ENCODE results near the gene CCL3.

Gene CCL3

DNA sequence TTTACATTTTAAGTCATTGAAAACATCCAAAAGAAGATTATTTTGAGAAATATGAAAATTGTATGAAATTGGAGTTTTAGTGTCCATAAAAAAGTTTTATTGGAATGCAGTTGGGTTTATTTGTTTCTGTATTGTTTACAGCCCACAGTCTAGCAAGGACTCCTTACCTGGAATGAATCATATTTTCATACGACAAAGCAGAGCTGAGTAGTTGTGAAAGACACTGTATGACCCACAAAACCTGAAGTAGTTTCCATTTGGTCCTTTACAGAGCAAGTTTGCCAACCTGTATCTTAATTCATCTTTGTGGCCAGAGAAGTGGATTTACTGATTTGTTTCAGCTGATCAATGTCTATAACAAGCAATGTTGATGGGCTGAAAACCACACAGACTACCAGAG, 15.6 kb downstream of the CCL3 start:
- H3K27ac ChIP-seq, result no peak overlapping the region
- TF ChIP-seq, protein P1, sequence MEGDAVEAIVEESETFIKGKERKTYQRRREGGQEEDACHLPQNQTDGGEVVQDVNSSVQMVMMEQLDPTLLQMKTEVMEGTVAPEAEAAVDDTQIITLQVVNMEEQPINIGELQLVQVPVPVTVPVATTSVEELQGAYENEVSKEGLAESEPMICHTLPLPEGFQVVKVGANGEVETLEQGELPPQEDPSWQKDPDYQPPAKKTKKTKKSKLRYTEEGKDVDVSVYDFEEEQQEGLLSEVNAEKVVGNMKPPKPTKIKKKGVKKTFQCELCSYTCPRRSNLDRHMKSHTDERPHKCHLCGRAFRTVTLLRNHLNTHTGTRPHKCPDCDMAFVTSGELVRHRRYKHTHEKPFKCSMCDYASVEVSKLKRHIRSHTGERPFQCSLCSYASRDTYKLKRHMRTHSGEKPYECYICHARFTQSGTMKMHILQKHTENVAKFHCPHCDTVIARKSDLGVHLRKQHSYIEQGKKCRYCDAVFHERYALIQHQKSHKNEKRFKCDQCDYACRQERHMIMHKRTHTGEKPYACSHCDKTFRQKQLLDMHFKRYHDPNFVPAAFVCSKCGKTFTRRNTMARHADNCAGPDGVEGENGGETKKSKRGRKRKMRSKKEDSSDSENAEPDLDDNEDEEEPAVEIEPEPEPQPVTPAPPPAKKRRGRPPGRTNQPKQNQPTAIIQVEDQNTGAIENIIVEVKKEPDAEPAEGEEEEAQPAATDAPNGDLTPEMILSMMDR (IDR thresholded peaks at IDR 0.05; ENCODE audit: low read depth, low read length, missing control alignments), result no peak
- no peaks in the 10 kb centered on the region for H3K27me3 ChIP-seq (replicated peaks)
- H3K36me3 ChIP-seq (replicated peaks), result no peaks in the 10 kb centered on the region
- in situ Hi-C loops (cut with HindIII; ENCODE audit: low pct_ligation_motif_present, low sequenced_read_pairs), result no loop called here
- no peak overlapping the region for H3K4me3 ChIP-seq (ENCODE audit: low read depth, low read length)
- DNase-seq, result no peak

DNA sequence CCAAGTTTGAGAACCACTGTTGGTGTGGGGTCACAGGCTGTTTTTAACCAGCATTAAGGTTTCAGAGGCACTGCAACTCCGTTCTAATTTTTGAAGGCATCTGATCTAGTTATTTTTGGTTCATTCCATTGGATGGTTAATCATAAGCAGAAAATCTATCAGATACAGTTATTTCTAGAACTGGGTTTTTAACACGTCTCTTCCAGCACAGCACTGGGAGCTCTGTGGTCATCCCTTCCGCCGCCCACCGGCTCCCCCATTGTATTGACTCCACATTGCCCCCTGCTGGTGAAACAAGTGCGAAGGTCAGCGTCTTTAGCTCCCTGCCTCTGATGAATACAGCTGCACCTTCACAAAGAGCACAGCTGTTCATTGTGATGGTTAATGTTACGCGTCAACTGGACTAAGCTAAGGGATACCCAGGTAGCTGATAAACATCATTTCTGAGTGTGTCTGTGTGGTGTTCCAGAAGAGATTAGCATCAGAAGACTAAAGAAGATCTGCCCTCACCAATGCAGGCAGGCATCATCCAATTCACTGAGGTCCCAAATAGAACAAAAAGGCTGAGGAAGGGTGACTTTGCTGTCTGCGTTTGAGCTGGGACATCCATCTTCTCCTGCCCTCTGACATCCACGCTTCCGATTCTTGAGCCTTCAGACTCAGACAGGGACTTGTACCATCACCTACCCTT, 17.4 kb downstream of the CCL3 start:
- no peaks in the 10 kb centered on the region for H3K36me3 ChIP-seq (replicated peaks)
- H3K27ac ChIP-seq, result no peak overlapping the region
- no peak overlapping the region for H3K4me3 ChIP-seq (ENCODE audit: low read depth, low read length)
- in situ Hi-C loops (cut with HindIII; ENCODE audit: low pct_ligation_motif_present, low sequenced_read_pairs), result no loop called here
- TF ChIP-seq, protein P1 (IDR thresholded peaks at IDR 0.05; ENCODE audit: low read depth, low read length, missing control alignments), result peak; percentile 70
- peak; percentile 37 for DNase-seq
- H3K27me3 ChIP-seq (replicated peaks), result no peaks in the 10 kb centered on the region

DNA sequence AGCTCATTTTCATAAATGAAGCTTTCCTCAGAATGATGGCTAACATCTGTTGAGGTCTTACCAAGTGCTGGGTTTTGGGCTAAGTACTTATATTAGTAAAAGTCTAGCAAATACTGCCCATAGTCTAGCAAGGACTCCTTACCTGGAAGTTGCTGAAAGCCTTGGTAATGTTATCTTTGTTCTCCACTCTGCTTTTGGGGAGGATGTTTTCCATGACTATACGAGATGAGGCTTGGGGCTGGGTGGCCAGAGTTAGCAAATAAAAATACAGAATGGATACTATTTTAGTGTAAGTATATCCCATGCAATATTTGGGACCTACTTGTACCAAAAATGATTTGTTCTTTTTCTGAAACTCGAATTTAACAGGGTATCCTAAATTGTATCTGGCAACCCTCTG, 18.2 kb downstream of the CCL3 start:
- no peak for DNase-seq
- TF ChIP-seq, protein P1 (IDR thresholded peaks at IDR 0.05; ENCODE audit: low read depth, low read length, missing control alignments), result no peak
- Histone ChIP-seq H3K27me3 (replicated peaks) (no peaks in the 10 kb centered on the region), H3K36me3 (replicated peaks) (no peaks in the 10 kb centered on the region), H3K27ac (no peak overlapping the region), H3K4me3 (ENCODE audit: low read depth, low read length) (no peak overlapping the region)
- in situ Hi-C loops (cut with HindIII; ENCODE audit: low pct_ligation_motif_present, low sequenced_read_pairs), result no loop called here

- in situ Hi-C loops (cut with HindIII; ENCODE audit: low pct_ligation_motif_present, low sequenced_read_pairs), result no loop called here
- H3K27me3 ChIP-seq (replicated peaks), result no peaks in the 10 kb centered on the region
- DNase-seq, result no peak
- H3K4me3 ChIP-seq (ENCODE audit: low read depth, low read length), result no peak overlapping the region
- TF ChIP-seq, protein P1 (IDR thresholded peaks at IDR 0.05; ENCODE audit: low read depth, low read length, missing control alignments), result no peak
- no peak overlapping the region for H3K27ac ChIP-seq
- no peaks in the 10 kb centered on the region for H3K36me3 ChIP-seq (replicated peaks)
These were observed 19.5 kb downstream of the CCL3 start for GRCh38 chr17:36070427-36070826.

- TF ChIP-seq, protein P1 (IDR thresholded peaks at IDR 0.05; ENCODE audit: low read depth, low read length, missing control alignments), result no peak
- DNase-seq, result no peak
- Histone ChIP-seq H3K4me3 (ENCODE audit: low read depth, low read length) (no peak overlapping the region), H3K27me3 (replicated peaks) (no peaks in the 10 kb centered on the region), H3K36me3 (replicated peaks) (no peaks in the 10 kb centered on the region), H3K27ac (no peak overlapping the region)
- in situ Hi-C loops (cut with HindIII; ENCODE audit: low pct_ligation_motif_present, low sequenced_read_pairs), result no loop called here
These were observed 20.8 kb downstream of the CCL3 start for GRCh38 chr17:36069136-36069535.

- in situ Hi-C loops (cut with HindIII; ENCODE audit: low pct_ligation_motif_present, low sequenced_read_pairs), result no loop called here
- DNase-seq, result no peak
- Histone ChIP-seq H3K27me3 (replicated peaks) (no peaks in the 10 kb centered on the region), H3K4me3 (ENCODE audit: low read depth, low read length) (no peak overlapping the region), H3K27ac (no peak overlapping the region), H3K36me3 (replicated peaks) (no peaks in the 10 kb centered on the region)
- TF ChIP-seq, protein P1 (IDR thresholded peaks at IDR 0.05; ENCODE audit: low read depth, low read length, missing control alignments), result no peak
These were observed 21.4 kb downstream of the CCL3 start for GRCh38 chr17:36068524-36068923.
